NCI-H345 (cell line): ENCODE measurements around the gene B2M.
"Not testable (repeated sequence)": the region's sequence is repeated elsewhere in the genome, so short reads cannot be mapped to it uniquely, and the experiment has no call there.

ENCODE experiments used
- DNase-seq: peaks from one replicate; lab custom pipeline; 2025; lab: John Stamatoyannopoulos, UW

Gene B2M

DNA sequence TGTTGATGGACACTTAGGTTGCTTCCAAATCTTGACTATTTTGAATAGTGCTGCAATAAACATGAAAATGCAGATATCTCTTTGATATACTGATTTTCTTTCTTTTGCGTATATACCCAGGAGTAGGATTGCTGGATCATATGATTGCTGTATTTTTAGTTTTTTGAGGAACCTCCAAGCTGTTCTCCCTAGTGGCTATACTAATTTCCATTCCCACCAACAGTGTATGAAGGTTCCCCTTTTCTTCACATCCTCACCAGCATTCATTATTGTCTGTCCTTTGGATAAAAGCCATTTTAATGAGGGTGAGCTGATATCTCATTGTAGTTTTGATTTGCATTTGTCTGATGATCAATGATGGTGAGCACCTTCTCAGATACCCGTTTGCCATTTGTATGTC is 12.7 kb upstream of the B2M start:
- DNase-seq: no peak

DNA sequence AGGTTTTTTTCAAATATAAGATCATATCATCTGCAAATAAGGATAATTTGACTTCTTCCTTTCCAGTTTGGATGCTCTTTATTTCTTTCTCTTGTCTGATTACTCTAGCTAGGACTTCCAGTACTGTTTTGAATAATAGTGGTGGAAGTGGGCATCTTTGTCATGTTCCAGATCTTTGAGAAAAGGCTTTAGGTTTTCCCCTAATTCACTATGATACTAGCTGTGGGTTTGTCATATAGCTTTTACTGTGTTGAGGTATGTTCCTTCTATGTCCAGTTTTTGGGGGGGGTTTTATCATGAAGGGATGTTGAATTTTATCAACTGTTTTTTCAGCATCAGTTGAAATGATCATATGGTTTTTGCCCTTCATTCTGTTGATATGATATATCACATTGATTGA is 10.6 kb upstream of the B2M start:
- DNase-seq: not testable (repeated sequence)

DNA sequence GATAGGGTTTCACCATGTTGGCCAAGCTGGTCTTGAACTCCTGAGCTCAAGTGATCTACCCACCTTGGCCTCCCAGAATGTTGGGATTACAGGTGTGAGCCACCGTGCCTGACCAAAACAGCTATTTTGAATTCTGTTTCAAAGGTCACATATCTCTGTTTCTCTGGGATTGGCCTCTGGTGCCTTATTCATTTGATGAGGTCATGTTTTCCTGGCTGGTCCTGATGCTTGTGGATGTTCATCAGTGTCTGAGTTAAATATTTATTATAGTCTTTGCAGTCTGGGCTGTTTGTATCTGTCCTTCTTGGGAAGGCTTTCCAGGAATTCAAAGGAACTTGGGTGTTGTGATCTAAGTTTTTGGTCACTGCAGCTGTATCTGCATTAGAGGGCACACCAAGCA is 5.3 kb upstream of the B2M start:
- no peak for DNase-seq

DNA sequence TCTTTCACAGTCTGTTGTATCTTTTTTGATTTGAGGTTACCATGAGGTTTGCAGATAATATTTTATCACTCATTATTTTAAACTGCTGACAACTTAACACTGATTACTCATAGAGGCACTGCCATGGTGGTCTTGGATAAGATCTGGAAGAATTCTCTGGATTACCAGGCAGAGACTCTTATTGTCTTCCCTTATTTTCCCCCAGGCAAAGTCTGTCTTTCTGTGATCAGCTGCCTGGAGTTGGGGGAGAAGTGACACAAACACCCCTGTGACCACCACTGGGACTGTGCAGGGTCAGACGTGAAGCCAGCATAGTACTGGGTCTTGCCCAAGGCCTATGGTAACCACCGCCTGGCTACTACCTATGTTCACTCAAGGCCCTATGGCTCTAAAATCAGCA is 4.9 kb upstream of the B2M start:
- DNase-seq: no peak

DNA sequence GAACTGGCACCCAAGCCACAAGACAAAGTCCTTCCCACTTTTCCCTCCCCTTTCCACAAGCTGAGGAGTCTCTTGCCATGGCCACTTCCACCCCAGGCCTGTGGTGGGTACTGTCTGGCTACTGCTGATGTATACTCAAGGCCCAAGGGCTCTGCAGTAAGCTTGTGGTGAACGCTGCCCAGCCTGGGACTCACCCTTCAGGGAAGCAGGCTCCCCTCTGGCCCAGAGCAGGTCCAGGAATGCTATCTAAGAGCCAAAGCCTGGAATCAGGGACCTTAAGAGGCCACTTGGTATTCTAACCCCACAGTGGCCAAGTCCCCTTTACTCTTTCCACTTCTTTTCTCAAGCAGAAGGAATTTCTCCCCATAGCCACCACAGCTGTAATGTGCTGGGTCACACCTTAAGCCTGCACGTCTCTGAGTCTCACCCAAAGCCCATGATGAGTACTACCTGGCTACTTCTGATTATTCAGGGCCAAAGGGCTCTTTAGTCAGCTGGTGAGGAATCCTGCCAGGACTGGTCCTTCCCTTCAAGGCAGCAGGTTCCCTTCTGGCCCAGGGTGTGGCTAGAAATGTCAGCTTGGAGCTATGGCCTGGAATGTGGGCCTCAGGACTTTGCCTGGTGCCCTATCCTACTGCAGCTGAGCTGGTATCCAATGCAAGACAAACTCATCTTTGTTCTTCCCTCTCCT is 4.2 kb upstream of the B2M start:
- no peak for DNase-seq

- no peak for DNase-seq
Observed at GRCh38 chr15:44710236-44711095, 851 bp upstream of the B2M start.

- no peak for DNase-seq
Observed at GRCh38 chr15:44711743-44712345, 527 bp downstream of the B2M start.

DNA sequence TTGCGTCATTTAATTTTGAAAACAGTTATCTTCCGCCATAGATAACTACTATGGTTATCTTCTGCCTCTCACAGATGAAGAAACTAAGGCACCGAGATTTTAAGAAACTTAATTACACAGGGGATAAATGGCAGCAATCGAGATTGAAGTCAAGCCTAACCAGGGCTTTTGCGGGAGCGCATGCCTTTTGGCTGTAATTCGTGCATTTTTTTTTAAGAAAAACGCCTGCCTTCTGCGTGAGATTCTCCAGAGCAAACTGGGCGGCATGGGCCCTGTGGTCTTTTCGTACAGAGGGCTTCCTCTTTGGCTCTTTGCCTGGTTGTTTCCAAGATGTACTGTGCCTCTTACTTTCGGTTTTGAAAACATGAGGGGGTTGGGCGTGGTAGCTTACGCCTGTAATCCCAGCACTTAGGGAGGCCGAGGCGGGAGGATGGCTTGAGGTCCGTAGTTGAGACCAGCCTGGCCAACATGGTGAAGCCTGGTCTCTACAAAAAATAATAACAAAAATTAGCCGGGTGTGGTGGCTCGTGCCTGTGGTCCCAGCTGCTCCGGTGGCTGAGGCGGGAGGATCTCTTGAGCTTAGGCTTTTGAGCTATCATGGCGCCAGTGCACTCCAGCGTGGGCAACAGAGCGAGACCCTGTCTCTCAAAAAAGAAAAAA is 1.2 kb downstream of the B2M start:
- peak; percentile 45 for DNase-seq

DNA sequence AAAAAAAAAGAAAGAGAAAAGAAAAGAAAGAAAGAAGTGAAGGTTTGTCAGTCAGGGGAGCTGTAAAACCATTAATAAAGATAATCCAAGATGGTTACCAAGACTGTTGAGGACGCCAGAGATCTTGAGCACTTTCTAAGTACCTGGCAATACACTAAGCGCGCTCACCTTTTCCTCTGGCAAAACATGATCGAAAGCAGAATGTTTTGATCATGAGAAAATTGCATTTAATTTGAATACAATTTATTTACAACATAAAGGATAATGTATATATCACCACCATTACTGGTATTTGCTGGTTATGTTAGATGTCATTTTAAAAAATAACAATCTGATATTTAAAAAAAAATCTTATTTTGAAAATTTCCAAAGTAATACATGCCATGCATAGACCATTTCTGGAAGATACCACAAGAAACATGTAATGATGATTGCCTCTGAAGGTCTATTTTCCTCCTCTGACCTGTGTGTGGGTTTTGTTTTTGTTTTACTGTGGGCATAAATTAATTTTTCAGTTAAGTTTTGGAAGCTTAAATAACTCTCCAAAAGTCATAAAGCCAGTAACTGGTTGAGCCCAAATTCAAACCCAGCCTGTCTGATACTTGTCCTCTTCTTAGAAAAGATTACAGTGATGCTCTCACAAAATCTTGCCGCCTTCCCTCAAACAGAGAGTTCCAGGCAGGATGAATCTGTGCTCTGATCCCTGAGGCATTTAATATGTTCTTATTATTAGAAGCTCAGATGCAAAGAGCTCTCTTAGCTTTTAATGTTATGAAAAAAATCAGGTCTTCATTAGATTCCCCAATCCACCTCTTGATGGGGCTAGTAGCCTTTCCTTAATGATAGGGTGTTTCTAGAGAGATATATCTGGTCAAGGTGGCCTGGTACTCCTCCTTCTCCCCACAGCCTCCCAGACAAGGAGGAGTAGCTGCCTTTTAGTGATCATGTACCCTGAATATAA is 2.0 kb downstream of the B2M start:
- DNase-seq: no peak

GRCh38 chr15:44715142-44715796 is 4.0 kb downstream of the B2M start:
- DNase-seq: no peak

GRCh38 chr15:44715797-44716334 is 4.5 kb downstream of the B2M start:
- no peak for DNase-seq

DNA sequence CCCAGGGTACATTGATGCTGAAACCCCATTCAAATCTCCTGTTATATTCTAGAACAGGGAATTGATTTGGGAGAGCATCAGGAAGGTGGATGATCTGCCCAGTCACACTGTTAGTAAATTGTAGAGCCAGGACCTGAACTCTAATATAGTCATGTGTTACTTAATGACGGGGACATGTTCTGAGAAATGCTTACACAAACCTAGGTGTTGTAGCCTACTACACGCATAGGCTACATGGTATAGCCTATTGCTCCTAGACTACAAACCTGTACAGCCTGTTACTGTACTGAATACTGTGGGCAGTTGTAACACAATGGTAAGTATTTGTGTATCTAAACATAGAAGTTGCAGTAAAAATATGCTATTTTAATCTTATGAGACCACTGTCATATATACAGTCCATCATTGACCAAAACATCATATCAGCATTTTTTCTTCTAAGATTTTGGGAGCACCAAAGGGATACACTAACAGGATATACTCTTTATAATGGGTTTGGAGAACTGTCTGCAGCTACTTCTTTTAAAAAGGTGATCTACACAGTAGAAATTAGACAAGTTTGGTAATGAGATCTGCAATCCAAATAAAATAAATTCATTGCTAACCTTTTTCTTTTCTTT is 5.8 kb downstream of the B2M start:
- DNase-seq: no peak

- DNase-seq: no peak
Observed at GRCh38 chr15:44718180-44718926, 7.0 kb downstream of the B2M start.

DNA sequence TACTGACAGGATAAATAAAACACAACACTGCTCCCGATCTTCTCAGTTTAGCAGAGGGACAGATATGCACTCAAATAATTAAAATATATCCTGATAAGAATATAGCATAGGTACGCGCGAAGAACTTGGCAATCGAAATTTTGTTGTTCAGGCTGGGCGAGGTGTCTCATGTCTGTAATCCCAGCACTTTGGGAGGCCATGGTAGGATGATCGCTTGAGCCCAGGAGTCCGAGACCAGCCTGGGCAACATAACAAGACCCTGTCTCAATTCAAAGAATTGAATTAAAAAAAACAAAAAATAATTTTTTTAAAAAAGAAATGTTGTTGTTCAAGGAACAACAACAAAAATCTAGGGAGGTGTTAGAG is 7.6 kb downstream of the B2M start:
- DNase-seq: no peak

GRCh38 chr15:44719293-44719999 is 8.1 kb downstream of the B2M start:
- DNase-seq: no peak

DNA sequence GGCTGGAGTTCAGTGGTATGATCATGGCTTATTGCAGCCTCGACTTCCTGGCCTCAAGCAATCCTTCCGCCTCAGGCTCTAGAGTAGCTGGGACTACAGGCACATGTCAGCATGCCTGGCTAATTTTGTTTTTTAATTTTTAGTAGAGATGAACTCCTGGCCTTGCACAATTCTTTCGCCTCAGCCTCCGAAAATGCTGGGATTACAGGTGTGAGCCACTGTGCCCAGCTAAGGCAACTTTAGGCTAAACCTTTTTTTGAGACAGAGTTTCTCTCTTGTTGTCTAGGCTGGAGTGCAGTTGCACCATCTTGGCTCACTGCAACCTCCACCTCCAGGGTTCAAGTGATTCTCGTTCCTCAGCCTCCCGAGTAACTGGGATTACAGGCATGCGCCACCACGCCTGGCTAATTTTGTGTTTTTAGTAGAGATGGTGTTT is 8.7 kb downstream of the B2M start:
- not testable (repeated sequence) for DNase-seq

GRCh38 chr15:44720460-44721176 is 9.3 kb downstream of the B2M start:
- no peak for DNase-seq

- DNase-seq: no peak
Observed at GRCh38 chr15:44722011-44722410, 10.7 kb downstream of the B2M start.
